H1 (cell line): ENCODE data around the gene MGAT4B. TPM values are rescaled to one million over a fixed set of nuclear protein-coding genes. Genes with fewer than 3 reads are reported as not detected.

Experiments
- CREB1 ChIP-seq: IDR thresholded peaks from 2 replicates; pipeline ENCODE4 v1.6.1; 2012; ENCODE audit warnings: inconsistent platforms
- FOSL1 ChIP-seq: IDR thresholded peaks from 2 replicates; pipeline ENCODE4 v1.6.1; 2011; ENCODE audit warnings: mild to moderate bottlenecking, low read depth, low read length, moderate library complexity; ENCODE audit not compliant: insufficient read depth
- HDAC6 ChIP-seq: IDR thresholded peaks from one replicate; pipeline ENCODE4 v1.7.1; 2012; ENCODE audit warnings: low read depth, mild to moderate bottlenecking, inconsistent platforms, low read length, moderate library complexity
- KDM1A ChIP-seq: fragments of 200-600, 300-600 bp; sonication (generic); IDR thresholded peaks from 2 replicates; pipeline ENCODE4 v1.7.1; 2016; ENCODE audit warnings: mild to moderate bottlenecking, low read length, borderline replicate concordance
- PHF8 ChIP-seq: fragments of 200-600 bp; sonication (generic); conservative IDR thresholded peaks from 2 replicates; pipeline ENCODE4 v1.7.1; 2012; ENCODE audit warnings: low read depth, mild to moderate bottlenecking, inconsistent platforms, low read length, moderate library complexity
- POLR2A ChIP-seq, 2 experiments: IDR thresholded peaks; 1 replicate in 1 of 2; 2 replicates in 1 of 2; pipeline ENCODE4 v1.6.1; 2011; ENCODE audit warnings: low read depth in 2 of 2, low read length in 2 of 2, mild to moderate bottlenecking in 2 of 2; ENCODE audit errors: control extremely low read depth in 1 of 2
- RNF2 ChIP-seq: fragments of 200-900, 300-1000 bp; sonication (generic); IDR thresholded peaks from 2 replicates; pipeline ENCODE4 v1.7.1; 2016; ENCODE audit warnings: borderline replicate concordance, low read depth, mild to moderate bottlenecking, antibody characterized with exemption, low read length; ENCODE audit not compliant: poor library complexity, severe bottlenecking; ENCODE audit errors: missing control alignments
- SIN3A ChIP-seq, 2 experiments: IDR thresholded peaks in 1 of 2; conservative IDR thresholded peaks in 1 of 2; 2 replicates each; pipeline ENCODE4 v1.6.1; 2011 to 2012; ENCODE audit warnings: low read length in 2 of 2, improper control_type of control experiment in 1 of 2, low read depth in 1 of 2, mild to moderate bottlenecking in 1 of 2
- polyA plus RNA-seq, 7 experiments: library from polyadenylated mRNA; depleted of rRNA in 3 of 7; stranded (reverse) in 5 of 7; unstranded in 2 of 7; fragments of >200 nt in 5 of 7; fragments of 200-250 nt in 2 of 7; gene quantifications; 1 replicate in 5 of 7; 2 replicates in 1 of 7; 4 replicates in 1 of 7; pipeline versions ENCODE4 v1.2.1 to v1.2.3, GENCODE V29; 2011 to 2013; ENCODE audit warnings: missing spikeins in 2 of 7, mixed read lengths in 2 of 7
- total RNA-seq: library from RNA; stranded (reverse); fragmentation: NEBNext Ultra II Directional; extraction: Animal tissue kit (Norgen Biotek cat#: 25700); gene quantifications from 2 replicates; pipeline ENCODE4 v1.2.1, GENCODE V29; 2021
- TF ChIP-seq, protein P1 (sequence below): IDR thresholded peaks from 2 replicates; pipeline ENCODE4 v1.6.1; 2011; ENCODE audit warnings: low read depth, mild to moderate bottlenecking, low read length; ENCODE audit not compliant: insufficient read depth

The MGAT4B gene
- total and polyA plus RNA-seq, 2 of the 8 experiments (the other 6 are each of a cell fraction or from before 2014, with no cell fraction given) = 116 to 128 TPM

GRCh38 chr5:179803651-179804554, 2.8 kb downstream of the MGAT4B start (continued):
- TF ChIP-seq PHF8 = no peak
- no peak for TF ChIP-seq SIN3A (conservative IDR thresholded peaks at IDR 0.05 in 1 of 2, IDR thresholded peaks at IDR 0.05 in 1 of 2; ENCODE audit: low read depth in 1 of 2, low read length in 2 of 2)
- TF ChIP-seq CREB1 = no peak
- TF ChIP-seq KDM1A = no peak
- TF ChIP-seq, protein P1, sequence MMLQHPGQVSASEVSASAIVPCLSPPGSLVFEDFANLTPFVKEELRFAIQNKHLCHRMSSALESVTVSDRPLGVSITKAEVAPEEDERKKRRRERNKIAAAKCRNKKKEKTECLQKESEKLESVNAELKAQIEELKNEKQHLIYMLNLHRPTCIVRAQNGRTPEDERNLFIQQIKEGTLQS = no peak
- no peak for TF ChIP-seq HDAC6
- no peak for TF ChIP-seq FOSL1
- TF ChIP-seq RNF2 = no peak
- no peak for TF ChIP-seq POLR2A (IDR thresholded peaks at IDR 0.05; ENCODE audit: control extremely low read depth in 1 of 2, low read depth in 2 of 2, low read length in 2 of 2)
